GM19468 (cell line): ENCODE data around the gene EGFL8.

Source experiments
- ATAC-seq: cut with Tn5 transposase; IDR thresholded peaks from one replicate; pipeline ENCODE4 v1.9.1; 2021; ENCODE audit warnings: mild to moderate bottlenecking, moderate library complexity, moderate number of reproducible peaks; ENCODE audit not compliant: unreplicated experiment; ENCODE audit errors: extremely low read depth

Gene EGFL8

DNA sequence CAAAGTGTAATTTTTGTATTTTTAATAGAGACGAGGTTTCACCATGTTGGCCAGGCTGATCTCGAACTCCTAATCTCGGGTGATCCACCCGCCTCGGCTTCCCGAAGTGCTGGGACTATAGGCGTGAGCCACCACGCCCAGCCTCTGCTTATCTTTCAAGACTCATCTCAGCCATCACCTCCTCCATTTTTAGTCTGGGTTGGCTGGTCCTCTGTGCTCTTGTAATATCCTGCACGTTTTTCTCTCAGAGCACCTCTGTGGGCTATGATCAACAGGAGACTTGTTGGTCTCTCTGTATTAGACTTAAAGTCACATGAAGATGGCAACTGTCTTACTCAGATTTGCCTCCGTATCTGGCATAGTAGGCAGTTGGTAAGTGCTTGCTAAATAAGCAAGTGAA is 51.9 kb downstream of the EGFL8 start:
- no peak for ATAC-seq

DNA sequence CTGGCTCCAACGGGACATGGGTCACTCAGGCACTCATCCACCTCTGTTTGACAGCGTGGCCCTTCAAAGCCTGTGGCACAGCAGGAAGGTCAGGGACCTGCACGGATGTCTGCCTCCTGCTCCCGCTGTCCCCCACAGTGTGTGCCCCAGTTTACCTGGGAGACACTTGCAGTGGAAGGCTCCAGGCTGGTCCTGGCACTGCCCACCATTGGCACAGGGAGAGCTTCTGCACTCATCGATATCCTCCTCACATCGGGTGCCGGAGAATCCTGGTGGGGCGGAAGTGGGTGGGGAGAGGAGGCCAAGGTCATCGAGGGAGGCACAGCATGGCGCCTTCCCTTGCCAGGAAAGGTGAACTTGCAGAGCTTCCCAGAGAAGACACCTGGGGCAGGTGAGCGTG is 52.6 kb downstream of the EGFL8 start:
- ATAC-seq = no peak
